CD4-positive, alpha-beta T cell treated with Interleukin-4 for 1 hour (primary cell): ENCODE data around the gene NF1.
"Not testable (repeated sequence)": the region's sequence is repeated elsewhere in the genome, so short reads cannot be mapped to it uniquely, and the experiment has no call there.

Experiments used
- DNase-seq, 2 donors: peaks; one replicate each; pipeline ENCODE4 v3.0.0-alpha.2; 2020 to 2022

NF1 gene

DNA sequence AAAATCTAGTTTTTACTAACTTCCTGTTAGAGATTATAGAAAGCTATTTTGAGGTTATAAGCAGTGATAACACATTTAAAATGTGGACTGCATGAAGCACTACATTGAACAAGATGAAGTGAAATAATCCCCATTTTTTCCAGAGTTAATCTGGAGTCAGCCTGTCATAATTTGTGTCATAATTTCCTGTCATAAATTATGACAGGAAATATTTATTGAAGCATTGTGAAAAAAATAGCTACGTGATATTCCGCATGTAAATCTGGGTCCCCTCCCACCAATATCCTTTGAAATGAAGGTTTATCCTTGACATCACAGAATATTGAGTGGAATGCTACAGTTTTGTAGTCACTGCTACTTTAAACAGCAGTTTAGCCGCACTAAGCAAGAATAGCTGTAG is 162.2 kb downstream of the NF1 start:
- no peak for DNase-seq

DNA sequence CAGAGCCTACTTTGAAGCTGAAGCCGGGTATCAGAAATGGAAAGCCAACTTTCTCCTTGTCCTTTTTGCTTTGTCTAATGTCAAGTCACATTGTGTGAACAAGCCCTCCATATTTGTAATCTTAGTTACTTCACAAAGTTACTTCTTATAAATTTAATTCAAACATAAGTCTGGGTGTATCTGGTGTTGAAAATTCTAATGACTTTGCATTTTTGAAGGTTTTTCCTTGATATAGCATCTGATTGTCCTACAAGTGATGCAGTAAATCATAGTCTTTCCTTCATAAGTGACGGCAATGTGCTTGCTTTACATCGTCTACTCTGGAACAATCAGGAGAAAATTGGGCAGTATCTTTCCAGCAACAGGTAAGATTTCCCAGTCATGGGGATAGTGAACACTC is 165.4 kb downstream of the NF1 start:
- no peak for DNase-seq

DNA sequence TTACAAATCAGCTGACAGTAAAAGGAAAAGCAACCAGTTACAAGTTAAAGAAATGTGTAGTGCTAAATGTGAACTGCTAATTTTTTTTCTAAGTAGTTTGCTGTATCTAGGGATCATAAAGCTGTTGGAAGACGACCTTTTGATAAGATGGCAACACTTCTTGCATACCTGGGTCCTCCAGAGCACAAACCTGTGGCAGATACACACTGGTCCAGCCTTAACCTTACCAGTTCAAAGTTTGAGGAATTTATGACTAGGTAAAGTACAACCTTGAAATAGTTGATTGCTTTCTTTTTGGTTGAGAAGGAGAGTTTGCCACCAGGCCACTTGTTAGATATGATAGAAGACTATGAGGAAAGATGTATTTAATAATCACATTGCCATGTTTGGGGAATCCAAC is 166.8 kb downstream of the NF1 start:
- no peak for DNase-seq

DNA sequence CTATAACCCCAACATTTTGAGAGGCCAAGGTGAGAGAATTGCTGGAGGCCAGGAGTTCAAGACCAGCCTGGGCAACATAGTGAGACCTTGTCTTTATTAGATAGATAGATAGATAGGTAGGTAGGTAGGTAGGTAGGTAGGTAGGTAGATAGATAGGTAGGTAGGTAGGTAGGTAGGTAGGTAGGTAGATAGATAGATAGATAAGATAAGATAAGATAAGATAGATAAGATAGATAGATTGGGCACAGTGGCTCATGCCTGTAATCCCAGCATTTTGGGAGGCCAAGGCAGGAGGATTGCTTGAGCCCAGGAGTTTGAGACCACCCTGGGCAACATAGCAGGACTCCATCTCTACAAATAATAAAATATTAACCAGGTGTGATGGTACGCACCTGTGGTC is 168.1 kb downstream of the NF1 start:
- DNase-seq = not testable (repeated sequence)

DNA sequence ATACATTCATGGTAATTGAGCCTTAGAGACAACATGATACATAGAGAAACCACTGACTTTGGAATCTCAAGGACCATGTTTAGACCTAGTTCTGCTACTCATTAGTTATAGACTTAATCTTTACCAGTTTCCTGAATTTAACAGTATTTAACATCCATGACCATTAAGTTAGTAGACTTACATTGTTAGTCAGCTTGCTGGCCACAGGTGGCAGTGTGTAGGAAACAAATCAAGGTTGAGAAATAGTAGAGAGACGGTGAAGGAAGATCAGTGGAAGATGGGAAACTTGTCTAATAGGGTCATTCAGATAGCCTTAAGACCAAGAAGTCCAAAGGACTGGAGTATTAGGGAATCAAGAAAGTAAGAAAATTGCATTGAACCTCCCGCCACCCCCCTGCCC is 171.3 kb downstream of the NF1 start:
- DNase-seq = peak; percentile 13 to 39

DNA sequence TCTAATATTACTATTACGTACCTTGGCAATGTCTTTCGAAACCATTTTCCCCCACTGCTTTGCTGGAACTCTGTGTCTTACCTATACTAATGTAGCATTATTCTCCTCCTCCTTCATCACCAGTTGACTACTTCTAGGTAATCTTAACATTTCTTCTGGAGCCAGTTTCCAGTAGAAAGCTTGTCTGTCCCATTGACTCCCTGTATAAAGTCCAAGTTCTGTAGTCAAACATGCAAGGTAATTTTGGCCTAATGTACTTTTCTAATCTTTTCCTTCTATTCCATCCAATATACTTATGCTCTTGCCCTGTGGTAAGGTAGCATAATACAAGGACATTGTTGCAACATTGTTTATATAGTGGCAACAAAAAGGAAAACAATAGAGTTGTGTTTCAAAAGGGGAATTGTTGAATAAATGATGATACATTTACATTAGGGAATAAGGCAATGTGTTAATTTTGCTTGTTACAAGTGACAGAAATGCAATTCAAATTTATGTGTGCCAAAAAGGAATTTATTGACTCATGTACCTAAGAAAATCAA is 174.3 kb downstream of the NF1 start:
- DNase-seq = no peak

DNA sequence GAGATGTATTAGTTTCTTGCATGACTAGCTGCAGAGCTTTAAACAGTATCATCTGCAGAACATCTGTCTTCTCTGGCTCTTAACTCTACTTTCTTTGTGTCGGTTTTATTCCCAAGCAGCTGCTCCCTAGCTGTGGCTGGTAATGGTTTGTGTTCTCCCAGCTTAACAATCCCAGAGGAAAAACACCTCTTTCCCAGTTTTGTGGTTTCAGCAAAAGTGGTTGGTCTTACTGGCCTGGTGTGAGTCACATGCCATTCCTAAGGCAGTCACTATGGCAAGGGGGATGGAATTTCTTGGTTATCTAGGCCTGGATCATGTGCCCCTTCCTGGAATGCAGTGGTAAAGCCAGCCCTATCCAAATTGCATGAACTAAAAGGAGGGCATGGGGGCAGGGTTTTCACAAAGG is 174.8 kb downstream of the NF1 start:
- no peak for DNase-seq

DNA sequence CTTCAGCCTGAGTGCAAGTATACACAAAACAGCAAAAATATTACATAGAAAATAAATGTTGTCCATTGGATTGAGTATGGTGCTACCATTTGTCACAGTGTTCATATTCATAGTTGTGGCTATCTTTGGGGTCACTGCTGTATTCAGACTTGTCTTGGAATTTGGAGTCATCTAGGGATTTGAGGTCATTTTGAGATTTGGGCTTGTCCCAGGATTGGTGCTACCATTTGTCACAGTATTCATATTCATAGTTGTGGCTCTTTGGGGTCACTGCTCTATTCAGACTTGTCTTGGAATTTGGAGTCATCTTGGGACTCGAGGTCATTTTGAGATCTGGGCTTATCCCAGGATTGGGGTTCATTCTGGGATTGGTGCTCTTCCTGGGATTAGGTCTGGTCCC is 177.5 kb downstream of the NF1 start:
- DNase-seq = no peak

DNA sequence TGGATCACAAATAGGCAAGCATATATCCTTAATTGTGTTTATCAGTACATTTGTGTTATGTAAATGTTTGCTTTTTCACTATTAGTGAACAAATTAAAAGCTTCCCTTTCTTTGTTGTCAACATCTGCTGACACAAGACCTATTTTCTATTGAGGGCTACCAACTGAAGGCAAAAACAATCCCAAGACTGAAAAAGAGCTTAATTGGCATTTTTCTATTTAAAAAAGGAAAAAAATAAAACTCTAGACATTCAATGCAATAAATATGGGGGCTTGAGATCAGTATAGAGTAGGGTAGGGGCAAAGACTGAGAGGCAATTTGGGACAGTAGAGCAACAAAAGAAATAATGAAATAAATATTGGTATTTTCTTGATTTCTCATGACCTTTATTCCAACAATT is 178.0 kb downstream of the NF1 start:
- no peak for DNase-seq

DNA sequence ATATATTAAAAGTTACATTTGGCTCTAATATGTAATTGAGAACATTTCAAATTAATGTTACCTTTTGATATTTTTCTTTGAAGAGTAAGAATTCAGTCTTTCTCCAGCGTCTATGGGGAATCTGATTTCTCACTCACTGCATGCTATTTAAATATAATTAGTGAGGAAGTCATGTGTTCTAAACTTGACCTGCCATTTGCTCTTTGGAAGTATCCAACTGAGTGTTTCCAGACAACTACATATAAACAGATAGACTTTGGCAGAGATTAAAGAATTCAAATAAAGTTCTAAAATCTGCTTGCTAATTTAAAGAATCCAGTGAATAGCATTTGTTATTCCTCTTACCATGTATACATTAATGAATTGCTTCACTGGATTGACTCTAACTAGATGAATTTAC is 178.7 kb downstream of the NF1 start:
- DNase-seq = no peak

DNA sequence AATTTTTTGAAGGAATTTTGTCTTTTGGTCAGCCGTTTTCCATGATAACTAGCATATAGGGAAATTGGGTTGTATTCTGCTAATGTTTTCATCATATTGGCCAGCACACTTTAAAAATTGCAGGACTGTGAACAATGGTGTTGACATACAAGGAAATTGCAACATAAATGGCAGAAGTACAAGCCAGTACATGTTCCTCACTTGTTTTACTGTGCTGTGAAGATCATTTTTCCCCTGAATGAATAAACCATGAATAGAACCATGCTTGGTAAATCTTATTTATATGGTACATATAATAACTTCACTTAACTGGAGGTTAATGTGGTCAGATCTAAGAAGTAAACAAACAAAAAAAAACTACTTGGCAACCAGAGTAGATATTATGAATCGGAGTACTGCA is 179.5 kb downstream of the NF1 start:
- DNase-seq = no peak

DNA sequence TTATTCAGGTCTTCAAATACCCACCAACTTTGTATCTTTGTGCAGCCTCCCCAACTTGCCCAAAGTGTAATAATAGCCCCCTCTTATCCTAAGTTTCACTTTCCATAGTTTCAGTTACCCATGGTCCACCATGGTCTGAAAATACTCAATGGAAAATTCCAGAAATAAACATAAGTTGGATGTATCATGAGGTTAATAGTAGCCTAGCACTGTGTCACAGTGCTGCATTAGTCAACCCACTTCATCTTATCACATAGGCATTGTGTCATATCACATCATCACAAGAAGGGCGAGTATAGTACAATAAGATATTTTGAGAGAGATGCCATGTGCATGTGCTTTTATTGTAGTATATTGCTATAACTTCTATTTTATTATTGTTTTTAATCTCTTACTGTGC is 180.3 kb downstream of the NF1 start:
- DNase-seq = no peak

DNA sequence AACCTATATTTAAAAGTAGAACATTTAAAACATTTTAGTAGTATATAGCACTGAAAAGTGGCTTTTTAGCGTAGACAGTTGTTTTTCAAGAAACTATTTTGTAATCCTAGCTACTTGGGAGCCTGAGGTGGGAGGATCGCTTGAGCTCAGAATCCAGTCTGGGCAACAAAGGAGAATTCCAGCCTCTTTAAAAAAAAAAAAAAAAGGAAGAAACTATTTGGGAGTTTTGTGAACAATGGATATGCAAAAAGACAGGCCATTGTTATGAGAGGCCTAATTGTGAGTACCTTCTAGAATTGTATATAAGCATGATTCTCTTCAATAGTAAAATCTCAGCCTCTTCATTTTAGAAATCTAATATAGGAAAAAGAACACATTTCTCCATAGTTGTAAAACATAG is 184.6 kb downstream of the NF1 start:
- no peak for DNase-seq

DNA sequence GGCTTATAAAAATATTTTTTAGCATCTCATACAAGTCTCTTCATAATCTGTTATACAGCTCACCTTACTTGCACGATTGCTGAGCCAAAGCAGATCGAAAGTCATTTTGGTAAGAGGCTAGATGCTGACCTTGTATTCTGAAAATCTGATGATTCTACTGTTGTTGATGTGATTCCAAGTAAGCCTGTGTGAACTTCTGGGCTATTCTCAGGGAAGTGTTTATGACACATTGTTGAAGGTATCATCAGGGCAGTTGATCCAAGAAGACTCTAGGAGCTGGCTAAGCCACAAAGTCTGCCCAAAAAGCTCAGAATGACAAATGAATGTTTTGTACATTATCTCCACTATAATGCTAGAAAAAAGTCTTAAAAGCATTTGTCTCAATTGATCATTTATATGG is 186.3 kb downstream of the NF1 start:
- no peak for DNase-seq

DNA sequence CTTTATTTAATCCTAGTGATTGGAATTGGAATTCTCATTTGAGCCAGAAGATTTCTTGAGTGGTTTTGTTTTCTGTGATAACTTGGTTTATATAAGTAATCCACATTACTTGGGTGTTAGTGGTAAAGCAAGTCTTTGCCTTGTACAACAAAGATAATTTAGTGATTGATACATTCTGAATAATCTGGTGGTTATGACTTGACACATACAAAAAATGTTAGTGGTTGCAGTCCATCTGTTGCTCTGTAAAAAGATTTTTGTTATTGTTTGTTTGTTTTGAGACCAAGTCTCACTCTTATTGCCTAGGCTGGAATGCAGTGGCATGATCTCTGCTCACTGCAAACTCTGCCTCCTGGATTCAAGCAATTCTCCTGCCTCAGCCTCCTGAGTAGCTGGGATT is 189.1 kb downstream of the NF1 start:
- no peak for DNase-seq

DNA sequence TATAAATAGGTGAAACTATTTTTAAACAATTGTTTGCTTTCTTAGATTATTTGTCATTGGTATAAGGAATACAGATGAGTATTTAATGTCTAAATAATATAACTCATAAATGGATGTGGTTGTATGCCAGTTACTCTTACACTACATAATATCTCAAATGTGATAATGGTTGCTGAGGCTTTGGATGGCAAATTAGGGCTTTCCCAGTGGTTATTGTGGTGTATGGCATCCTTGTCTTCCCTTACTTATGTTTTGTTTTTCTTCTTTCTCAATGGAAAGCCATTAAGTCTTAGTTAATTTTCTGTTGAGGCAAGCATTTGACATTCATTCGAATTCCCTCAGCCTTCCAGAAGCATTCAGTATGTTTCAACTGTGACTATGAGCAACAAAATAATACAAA is 191.8 kb downstream of the NF1 start:
- no peak for DNase-seq

DNA sequence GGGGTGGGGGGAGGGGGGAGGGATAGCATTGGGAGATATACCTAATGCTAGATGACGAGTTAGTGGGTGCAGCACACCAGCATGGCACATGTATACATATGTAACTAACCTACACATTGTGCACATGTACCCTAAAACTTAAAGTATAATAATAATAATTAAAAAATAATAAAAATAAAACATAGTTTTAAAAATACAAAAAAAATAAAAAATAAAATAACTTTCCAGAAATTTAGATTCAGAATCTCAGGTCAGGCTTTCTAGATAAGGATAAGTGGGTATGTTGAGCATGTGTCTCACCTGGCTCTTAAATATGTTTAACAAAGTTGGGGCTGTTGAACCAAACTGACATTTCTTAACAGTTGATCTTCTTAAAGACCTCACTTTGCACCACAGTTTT is 193.2 kb downstream of the NF1 start:
- not testable (repeated sequence) for DNase-seq

DNA sequence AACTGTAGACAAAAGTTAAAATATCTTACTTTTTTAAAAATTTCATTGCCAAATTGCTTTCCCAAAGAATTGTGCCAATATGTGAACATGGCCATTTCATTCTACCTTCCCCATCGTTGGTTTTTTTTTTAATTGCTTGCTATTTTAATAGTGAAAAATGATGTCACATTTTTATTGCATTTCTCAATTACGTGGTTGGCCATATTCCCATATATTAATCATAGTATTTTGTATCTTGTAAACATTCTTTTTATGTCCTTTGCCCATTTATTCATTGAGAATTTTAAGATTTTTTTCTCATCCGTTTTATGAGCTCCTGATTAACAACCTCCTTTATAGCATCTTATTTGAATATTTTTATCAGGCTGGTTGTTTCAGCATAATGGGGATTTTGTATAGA is 195.0 kb downstream of the NF1 start:
- no peak for DNase-seq

DNA sequence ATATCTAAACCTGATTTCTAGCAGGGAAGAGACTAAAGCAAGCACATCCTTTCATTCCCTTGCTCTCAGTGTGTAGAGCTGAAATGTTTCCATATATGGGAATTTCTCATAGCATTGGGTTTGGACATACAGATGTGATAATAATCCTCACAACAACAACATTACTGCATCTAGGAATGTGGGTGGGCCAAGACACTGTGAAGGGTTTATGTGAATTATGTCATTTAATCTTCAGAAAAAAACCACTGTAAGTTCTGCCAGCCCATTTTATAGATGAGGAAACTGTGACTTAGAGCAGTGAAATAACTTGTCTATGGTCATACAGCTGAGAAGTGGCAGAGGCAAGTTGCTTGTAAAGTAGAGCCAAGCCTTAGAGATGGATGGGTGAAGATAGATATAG is 197.0 kb downstream of the NF1 start:
- no peak for DNase-seq

DNA sequence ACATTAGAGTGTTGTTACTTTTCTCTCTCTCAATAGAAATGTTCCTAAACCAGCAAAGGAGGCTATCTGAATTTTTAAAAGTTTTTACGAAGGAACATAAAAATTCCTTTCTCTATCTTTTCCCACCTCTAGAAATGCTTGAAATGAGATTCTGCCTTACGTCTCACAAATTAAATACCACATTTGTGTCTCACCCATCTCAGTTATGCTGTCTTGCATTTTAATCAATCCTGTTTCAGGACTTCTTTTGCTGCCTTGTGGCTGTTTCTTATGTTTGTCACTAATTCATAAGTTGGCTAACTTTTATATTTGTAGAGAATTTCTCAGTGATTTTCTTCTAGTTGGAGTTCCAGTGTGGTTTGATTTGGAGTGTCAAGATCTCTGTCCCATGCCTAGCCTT is 198.8 kb downstream of the NF1 start:
- no peak for DNase-seq

DNA sequence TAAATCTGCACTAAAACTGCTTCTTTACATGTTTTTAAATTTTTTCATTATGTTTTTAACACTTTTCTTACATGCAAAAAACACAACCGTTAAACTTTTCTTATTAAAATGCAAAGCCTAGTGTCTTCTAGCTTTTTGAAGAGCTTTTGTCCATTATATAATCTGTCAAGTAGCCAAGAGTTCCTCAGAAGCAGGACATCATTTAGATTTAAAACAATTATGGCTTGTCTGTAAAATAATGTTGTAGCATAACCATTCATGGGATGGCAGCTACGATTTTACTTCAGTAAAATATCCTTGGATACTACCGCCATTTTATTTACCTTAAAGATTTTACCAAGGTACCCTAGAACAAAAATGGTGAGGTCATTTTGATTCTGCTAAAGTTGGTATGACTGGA is 199.5 kb downstream of the NF1 start:
- no peak for DNase-seq

DNA sequence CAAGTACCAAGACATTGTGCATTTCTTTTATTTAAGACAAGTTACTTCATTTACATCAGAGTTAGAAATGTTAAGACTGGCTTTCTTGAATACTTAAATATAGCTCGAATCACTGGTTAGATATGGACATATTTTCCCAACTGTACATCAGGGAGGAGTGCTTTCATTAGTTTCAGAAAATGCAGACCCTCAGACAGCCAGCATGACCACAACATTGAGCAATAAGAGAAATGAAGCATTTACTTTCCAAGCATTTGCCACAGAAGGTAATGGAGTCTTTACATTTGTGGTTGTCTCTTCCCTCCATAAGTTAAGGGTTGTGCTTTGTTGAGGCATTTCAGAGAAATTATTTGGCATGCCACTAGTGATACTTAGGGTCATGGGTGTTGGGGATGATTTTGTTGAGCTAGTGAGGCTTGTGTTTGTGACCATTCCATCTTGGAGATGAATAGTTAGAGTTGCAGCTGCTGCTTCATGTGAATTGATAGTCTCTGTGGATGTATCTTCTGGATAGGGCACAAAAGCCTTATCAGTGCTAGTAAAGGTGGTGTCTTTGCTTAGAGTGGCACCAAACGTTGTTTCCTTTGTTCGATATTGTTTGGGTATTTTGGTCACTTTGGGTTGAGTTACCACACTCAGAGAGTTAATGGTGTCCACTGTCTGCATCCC is 200.2 kb downstream of the NF1 start:
- DNase-seq = no peak

DNA sequence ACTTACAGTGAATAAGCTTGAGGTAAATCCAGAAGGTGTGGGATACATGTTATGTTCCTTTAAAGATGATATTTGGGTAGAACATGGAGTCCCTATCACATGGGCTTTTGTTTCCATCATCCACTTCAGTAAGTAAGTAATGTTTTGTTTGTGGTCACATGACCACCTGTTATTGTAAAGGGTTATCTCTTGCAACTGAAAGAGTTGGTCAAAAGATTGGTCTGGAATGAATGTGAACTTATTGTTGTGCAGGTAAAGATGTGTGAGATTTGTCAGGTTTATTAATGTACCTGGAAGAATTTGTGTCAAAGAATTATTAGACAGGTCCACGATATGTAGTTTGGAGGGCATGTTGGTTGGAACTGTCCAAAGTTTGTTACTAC is 200.7 kb downstream of the NF1 start:
- DNase-seq = no peak

DNA sequence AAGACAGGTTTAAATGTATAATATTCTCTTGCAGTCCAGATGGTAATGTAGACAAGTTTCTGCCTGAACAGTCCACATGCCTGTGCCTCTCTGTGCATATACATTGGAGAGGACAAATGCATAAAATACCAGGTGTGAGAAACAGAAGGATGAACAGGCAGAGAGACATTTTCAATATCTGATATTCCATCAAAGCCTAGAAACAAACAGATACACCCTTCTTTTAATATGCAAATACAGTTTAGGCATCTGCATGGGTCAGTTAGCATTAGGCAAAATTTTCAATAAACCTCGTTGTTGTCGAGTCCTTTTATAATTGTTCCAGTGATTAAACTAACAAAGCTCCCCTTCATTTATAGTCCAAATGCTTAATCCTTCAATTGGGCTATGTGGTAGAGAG is 201.4 kb downstream of the NF1 start:
- DNase-seq = no peak

DNA sequence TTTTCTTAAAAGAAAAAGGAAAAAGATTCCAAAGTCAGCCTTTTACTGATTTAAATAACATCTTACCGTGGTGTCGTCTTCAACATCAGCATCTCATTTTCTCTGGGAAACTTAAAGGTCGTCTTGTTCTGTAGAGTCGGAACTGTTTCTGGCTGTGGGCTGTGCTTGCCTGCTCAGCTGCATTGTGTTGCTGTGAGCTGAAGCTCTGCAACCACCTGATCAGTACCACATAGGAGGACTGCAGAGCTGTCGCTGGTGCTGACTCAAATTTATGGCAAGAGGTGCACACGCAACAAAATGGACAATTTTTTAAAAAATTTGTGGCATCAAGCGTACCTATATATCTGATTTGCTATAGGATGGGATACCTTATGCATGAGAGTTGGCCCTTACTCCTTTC is 202.3 kb downstream of the NF1 start, which contains the start of gene OMG:
OMG (minus strand) TSS at position 150 of the 400 bp plus-strand sequence. CDS start 908 bp downstream, outside the sequence.
- DNase-seq = no peak
